Measurements from ENCODE around the gene TRIM37.
"Not testable (repeated sequence)": the region's sequence is repeated elsewhere in the genome, so short reads cannot be mapped to it uniquely, and the experiment has no call there.

The TRIM37 gene, protein sequence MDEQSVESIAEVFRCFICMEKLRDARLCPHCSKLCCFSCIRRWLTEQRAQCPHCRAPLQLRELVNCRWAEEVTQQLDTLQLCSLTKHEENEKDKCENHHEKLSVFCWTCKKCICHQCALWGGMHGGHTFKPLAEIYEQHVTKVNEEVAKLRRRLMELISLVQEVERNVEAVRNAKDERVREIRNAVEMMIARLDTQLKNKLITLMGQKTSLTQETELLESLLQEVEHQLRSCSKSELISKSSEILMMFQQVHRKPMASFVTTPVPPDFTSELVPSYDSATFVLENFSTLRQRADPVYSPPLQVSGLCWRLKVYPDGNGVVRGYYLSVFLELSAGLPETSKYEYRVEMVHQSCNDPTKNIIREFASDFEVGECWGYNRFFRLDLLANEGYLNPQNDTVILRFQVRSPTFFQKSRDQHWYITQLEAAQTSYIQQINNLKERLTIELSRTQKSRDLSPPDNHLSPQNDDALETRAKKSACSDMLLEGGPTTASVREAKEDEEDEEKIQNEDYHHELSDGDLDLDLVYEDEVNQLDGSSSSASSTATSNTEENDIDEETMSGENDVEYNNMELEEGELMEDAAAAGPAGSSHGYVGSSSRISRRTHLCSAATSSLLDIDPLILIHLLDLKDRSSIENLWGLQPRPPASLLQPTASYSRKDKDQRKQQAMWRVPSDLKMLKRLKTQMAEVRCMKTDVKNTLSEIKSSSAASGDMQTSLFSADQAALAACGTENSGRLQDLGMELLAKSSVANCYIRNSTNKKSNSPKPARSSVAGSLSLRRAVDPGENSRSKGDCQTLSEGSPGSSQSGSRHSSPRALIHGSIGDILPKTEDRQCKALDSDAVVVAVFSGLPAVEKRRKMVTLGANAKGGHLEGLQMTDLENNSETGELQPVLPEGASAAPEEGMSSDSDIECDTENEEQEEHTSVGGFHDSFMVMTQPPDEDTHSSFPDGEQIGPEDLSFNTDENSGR

DNA sequence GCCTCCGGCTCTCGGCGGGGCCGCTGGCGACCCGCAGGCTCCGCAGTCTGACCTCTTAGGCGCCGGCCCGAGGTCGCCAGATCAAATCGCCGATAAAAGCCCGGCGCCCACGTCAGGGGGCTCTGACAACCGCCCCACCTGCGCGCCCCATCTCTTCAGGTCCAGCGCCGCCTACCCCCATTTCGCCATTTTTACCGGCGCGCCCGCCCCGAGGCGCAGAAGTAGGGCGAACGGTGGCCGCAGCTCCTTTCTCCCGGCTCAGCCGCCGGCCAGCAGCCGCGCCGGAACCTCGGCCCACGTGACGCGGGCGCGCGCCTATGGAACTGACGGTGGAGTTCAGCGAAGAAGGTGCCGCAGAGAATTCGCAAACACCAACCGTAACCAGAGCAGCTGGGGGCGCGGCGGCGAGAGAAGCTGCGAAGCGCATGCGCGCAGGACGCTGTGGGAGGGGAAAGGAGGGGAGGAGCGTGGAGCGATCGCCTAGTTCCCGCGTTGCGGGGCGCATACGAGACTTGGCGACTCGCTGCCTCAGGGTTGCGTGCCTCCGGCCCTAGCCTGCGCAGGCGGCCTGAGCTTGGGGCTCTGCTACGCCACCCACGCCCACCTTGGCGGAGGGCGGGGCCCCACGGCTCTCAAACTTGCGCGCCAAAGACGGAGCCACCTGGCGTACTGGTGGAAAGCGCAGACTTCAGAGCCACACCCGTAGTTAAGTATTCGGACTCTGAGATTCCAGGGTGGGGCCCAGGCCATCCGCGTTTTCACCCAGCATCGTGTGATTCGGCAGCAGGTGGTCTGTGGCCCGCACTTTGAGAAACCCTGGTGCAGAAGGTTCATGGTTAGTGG is at the start of gene TRIM37:
TSS of gene TRIM37 (minus strand) at position 418 of the 843 bp plus-strand sequence. CDS start 419 bp downstream, outside the sequence.
- peak; percentile 96 for DNase-seq (ENCODE audit: low read depth, low spot score)

DNA sequence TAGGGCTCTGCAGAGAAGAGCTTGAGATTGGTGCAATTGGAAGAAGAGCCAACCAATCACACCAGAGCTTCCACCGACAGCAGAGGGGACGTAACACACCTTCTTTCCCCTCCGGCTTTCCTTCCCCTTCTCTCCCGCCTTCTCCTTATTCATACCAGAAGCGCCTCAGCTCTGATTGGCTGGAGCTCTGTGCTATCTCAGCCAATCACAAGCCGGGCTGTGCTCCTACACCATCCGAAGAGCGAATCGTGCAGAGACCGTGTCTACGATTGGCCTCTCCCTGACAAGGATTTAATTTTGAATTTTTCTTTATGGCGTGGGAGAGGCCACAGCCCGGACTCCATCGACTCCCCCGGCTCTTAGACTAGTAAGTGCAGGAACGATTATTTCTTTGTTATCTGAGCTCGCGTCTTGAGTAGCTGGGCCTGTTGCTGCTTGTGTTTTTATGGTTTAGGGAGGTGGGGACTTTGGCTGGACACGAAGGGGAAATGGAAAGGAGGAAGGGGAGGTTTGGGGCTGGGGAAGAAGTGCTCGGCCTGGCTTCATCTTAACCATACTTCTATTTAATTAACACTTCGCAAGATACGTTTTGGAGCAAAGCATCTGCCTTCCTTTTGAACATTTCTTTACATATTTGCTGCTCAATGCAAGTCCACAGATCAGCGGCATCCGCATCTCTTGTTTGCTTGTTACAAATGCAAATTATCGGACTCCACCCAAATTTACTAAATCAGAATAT is 48.9 kb upstream of the TRIM37 start, which contains the start of gene PRR11:
TSS of gene PRR11 (plus strand) at position 308 of the 739 bp plus-strand sequence. CDS start 14,007 bp downstream, outside the sequence.
- DNase-seq (ENCODE audit: low read depth, low spot score) = peak; percentile 81

DNA sequence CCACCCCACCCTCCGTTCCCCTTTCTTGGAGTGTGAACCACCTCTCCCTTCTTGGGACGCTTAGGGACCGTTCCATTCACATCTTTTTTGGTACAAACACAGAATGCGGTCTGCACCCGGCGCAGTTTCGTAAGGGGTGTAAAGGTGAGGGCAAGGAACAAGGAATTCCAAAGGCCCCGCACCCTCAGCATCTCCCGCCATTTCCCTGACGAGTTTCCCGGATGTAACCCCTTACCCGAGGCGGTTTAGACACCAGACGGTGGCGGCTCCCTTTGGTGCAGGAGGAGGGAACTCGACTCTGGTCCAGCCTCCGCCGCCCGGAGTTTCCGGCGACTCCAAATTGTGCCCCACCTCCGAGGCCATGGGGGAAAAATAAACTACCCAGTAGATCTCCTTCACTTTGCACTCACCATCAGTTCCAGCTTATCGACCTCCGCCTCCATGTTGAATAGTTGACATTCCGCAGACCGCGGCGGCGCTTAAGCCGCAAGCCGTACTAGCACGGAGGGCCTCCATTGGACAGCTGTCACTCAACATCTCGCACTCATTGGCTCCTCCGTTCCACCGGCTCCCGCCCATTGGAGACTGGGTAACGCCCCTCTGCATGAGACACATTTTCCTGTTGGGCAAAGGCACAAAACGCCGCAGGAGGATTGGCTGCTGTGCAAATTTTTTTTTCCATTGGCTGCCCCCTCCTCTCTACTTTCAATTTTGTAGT is 48.2 kb upstream of the TRIM37 start, which contains the start of gene SKA2:
TSS of gene SKA2 (minus strand) at position 466 of the 718 bp plus-strand sequence. CDS start at position 443, 23 bp downstream.
- peak; percentile 95 for DNase-seq (ENCODE audit: low read depth, low spot score)

DNA sequence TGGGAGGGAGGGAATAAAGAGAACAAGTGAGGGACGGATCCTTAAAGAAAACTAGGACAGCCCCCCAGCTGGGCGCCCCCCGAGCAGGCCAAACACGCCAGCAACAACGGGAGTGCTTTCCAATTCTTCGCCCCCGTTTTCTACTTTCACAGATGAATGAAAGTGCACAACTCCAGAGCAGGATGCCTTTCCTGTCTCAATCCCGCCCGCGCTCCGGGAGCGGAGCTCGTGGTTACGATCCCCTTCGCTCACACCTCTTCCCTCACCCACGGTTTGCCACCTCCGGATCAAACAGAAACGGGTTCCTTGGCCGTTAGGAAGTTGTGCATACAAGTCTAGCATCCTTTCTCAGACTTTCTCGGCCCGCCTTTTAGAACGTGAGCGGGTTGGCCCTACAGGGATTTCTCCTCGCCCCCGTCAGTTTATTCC is 47.6 kb upstream of the TRIM37 start:
- DNase-seq (ENCODE audit: low read depth, low spot score) = no peak

DNA sequence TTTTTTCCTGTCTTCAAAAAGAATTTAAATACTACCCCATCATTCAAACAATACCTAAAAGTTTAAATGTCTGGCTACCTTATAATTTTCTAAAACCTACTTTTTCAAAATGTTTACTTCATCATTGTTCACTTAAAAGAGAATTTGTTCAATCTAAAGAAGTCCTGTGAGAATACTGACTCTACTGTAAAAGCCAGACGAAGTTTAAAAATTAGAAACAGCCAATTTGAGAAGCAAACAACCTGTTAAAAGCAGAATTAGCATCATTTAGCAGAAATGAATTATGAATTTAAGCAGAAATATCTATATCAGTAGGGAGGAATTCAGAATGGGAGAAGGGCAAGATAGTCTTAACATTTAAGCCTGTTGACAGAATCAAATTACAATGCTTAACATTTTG is 46.2 kb upstream of the TRIM37 start:
- DNase-seq (ENCODE audit: low read depth, low spot score) = no peak

DNA sequence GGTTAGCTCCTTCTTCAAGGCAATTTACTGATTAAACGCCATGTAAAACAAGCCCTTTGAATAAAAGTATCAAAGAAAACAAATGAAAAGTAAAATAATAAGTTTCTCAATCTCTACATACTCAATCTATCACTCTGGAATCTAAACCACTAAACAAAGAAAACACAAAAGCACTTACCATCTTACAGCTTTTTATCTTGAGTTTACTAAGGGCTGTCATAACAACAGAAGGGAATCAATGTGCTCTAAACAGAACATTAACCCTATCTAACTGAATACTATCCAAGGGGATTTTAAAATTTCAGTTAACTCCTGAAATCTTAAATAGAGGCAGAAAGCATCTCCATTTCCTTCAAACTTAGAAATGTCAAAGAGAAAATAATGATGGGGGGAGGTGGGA is 44.9 kb upstream of the TRIM37 start:
- no peak for DNase-seq (ENCODE audit: low read depth, low spot score)

DNA sequence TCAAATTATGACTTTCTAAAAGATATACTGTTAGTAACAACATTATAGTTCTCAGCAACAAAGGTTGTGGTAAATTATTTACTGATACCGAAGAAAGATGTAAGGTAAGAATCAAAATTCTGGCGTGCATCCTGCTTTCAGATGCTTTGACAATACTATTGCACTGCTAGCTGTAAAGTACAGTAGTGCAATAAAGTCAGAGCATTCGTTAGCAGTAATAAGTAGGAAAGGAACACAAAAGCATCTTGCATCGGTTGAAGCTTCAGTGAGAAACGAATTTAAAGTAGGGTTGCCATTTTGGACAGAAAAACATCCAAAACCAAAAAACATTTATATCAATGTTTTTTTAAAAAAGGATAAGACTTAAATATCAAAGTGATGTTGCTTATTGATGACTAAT is 44.3 kb upstream of the TRIM37 start:
- DNase-seq (ENCODE audit: low read depth, low spot score) = no peak

DNA sequence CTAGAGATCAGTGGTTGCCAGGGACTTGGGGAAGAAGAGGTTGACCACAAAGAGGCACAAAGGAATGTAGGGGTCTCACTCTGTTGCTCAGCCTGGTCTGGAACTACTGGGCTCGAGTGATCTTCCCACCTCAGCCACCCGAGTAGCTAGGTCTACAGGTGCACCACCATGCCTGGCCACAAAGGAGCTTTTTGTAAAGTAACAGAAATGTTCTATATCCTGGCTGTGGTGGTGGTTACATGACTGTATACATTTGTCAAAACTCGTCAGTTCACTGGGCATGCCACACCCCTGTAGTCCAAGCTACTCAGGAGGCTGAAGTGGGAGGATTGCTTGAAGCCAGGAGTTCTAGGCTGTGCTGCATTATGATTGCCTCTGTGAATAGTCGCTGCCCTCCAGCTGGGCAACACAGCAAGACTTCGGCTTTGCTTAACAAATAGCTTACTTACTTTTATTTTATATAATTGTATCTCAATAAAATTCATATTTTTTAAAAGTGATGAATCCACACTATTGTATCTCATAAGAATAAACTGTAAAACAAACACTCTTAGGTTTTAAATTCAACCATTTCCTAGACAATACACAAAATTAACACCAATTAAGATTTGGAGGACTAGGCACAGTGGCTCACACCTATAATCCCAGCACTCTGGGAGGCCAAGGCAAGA is 43.3 kb upstream of the TRIM37 start:
- DNase-seq (ENCODE audit: low read depth, low spot score) = no peak

DNA sequence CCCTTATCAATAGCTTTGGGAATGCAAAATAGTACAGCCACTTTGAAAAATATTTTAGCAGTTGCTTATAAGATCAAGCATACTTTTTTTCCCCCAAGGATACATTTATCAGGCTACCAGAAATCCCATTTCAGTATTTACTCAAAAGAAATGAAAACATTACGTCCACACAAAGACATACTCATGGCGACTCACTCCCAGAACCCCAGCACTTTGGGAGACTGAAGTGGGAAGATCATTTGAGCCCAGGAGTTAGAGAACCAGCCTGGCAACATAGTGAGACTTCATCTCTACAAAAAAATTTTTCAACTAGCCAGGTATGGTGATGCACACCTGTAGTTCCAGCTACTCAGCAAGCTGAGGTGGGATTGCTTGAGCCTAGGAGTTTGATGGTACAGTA is 42.4 kb upstream of the TRIM37 start:
- DNase-seq (ENCODE audit: low read depth, low spot score) = no peak

DNA sequence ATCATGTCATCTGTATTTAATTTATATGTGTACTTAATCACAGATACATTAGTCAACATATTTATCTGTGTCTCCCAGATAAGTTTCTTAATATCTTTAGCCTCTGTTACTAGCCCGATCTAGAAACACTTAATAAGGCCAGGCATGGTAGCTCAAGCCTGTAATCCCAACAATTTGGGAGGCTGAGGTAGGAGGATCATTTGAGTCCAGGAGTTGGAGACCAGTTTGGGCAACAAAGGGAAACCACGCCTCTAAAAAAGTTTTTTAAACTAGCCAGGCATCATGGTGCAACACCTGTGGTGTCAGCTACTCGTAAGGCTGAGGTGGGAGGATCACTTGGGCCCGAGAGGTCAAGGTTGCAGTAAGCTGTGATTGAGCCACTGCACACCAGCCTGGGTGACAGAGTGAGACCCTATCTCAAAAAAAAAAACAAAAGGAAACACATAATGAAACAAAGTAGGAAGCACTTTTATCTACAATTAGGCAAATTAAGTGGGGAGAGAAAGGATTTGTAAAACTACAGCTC is 39.0 kb upstream of the TRIM37 start:
- DNase-seq (ENCODE audit: low read depth, low spot score) = no peak

DNA sequence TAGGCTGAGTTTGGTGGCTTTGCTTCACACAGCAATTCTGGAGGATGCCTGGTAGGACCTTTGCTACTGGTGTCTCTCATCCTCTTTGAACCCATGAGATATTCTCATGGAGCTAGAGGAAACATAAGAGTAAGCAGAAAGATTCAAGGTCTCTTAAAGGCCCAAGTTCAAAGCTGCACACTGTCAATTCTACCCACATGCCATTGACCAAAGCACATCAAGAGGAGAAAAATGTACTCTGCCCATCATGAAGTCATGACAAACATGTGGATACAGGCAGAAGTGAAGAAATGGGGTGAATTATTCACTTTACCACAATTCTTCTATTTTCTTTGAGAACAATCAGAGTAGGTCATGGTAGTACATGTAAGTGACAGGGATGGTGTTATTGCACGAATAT is 35.2 kb upstream of the TRIM37 start:
- no peak for DNase-seq (ENCODE audit: low read depth, low spot score)

DNA sequence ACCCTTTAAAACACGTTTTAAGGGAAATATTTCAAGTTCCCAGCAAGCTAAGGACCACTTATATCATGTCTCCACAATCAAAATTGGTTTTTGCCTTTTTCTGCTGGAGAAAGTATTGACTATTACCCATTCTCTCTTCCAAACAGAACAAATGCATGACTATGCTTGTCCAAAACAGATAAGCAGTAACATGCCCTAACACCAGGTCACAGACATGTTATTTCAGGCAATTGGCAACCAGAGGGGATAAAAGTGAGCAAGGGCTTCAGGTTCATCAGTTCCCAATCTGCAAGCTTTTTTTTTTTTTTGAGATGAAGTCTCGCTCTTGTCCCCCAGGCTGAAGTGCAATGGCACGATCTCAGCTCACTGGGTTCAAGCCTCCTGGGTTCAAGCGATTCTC is 33.3 kb upstream of the TRIM37 start:
- DNase-seq (ENCODE audit: low read depth, low spot score) = no peak

DNA sequence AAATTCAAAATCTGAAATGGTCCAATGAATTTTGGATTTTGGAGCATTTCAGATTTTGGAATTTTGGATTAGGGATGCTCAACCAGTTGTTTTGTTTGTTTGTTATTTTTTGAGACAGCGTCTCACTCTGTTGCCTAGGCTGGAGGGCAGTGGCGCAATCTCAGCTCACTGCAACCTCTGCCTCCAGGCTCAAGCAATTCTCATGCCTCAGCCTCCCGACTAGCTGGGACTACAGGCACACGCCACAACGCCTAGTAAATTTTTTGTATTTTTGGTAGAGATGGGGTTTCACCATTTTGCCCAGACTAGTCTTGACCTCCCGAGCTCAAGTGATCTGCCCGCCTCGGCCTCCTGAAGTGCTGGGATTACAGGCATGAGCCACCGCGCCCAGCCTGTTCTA is 31.7 kb upstream of the TRIM37 start:
- DNase-seq (ENCODE audit: low read depth, low spot score) = not testable (repeated sequence)

DNA sequence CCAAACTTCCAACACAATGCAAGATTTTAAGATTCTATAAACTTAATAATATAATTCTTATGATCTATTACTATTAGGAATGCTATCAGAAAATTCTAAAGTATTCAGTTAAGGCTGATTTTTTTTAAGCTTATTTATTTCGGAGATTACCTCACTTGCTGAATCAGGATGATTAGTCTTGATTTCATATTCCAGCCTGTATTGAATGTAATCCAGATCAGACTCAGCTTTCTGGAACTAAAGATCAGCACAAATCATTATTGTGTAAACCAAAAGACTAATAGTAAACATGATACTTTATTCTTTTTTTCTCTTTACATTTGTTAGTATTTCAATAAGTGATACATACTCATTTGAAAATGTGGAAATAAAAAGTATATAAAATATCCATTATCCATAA is 24.5 kb upstream of the TRIM37 start:
- DNase-seq (ENCODE audit: low read depth, low spot score) = no peak

DNA sequence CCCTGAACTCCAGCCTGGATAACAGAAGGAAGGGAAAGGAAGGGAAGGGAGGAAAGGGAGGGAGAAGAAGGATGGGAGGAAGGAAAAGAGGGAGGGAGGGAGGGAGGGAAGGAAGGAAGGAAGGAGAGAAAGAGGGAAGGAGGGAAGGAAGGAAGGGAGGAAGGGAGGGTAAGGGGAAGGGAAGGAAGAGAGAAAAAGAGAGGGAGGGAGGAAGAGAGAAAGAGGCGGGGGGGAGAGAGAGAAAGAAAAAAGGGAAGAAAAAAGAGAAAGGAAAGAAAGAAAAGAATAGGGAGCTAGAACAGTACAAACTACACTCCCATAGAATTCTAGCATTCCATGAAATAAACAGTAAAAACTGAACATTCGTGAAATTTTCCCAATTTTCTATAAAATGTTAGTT is 23.1 kb upstream of the TRIM37 start:
- DNase-seq (ENCODE audit: low read depth, low spot score) = no peak

DNA sequence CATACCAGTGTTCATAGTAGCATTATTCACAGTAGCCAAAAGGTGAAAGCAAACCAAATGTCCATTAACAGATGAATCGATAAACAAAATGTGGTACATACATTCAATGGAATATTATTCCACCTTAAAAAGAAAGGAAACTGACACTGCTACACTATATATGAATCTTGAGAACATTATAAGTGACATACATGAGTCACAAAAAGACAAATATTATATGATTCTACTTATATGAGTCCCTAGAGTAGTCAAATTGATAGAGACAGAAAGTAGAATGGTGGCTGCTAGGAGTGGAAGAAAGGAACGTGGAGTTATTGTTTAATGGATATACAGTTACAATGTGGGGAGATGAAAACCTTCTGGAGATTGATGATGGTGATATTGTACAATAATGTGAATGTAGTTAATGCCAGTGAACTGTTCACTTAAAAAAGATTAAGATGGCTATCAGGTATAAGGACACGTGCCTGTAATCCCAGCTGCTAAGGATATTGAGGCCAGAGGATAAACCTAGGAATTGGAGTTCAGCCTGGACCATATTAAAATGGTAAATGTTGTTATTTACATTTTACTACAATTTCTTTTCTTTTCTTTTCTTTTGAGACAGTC is 20.2 kb upstream of the TRIM37 start:
- DNase-seq (ENCODE audit: low read depth, low spot score) = no peak

DNA sequence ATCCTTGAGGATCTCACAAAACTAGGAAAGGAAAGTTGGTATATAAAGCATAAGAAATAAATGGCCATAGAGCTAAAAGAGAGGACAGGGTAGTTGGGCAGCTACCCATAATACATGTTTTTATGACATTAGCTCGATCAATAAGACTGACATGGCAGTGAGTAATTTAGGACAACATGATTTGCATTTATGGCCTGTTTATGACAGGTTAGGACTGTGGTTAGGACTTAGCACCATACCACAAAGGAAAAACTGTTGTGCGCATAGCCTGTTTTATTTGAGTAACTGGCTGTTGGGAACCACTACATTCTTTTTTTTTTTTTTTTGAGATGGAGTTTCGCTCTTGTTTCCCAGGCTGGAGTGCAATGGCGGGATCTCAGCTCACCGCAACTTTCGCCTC is 18.0 kb upstream of the TRIM37 start:
- no peak for DNase-seq (ENCODE audit: low read depth, low spot score)

DNA sequence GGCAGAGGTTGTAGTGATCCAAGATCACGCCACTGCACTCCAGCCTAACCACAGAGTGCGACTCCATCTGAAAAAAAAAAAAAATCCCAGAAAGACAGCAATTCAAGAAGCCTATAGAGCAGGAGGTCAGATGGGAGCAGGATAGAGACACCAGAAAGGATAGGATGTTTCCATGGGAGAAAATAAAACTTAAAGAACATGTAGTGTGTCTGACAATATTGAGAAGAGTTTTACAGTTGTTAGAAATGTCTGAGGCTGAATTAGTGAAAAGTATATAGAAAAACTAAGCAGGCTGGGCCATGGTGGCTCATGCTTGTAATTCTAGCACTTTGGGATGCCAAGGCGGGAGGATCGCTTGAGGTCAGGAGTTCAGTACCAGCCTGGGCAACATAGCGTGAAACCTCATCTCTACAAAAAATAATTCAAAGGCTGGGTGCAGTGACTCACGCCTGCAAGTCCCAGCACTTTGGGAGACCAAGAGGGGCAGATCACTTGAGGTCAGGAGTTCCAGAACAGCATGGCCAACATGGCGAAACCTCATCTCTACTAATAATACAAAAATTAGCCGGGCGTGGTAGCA is 15.3 kb upstream of the TRIM37 start:
- no peak for DNase-seq (ENCODE audit: low read depth, low spot score)
